ENCODE measurements around the gene FAM83G.

FAM83G gene

GRCh38 chr17:19006698-19007097, 2.1 kb upstream of the FAM83G start:
- TF ChIP-seq CTCF (IDR thresholded peaks at IDR 0.05; ENCODE audit: low read depth, low read length, missing control alignments): no peak
- in situ Hi-C loops (cut with HindIII; ENCODE audit: low sequenced_read_pairs): no loop called here
- no peak for DNase-seq (ENCODE audit: low read depth)
- no peak overlapping the region for H3K4me3 ChIP-seq (ENCODE audit: low read depth, low read length)

- in situ Hi-C loops (cut with HindIII; ENCODE audit: low sequenced_read_pairs): no loop called here
- TF ChIP-seq CTCF (IDR thresholded peaks at IDR 0.05; ENCODE audit: low read depth, low read length, missing control alignments): no peak
- DNase-seq (ENCODE audit: low read depth): no peak
- H3K4me3 ChIP-seq (ENCODE audit: low read depth, low read length): no peak overlapping the region
Observed at GRCh38 chr17:19005789-19006430, 1.3 kb upstream of the FAM83G start.

- peak overlapping the region; percentile 59 for H3K4me3 ChIP-seq (ENCODE audit: low read depth, low read length)
- no peak for DNase-seq (ENCODE audit: low read depth)
- in situ Hi-C loops (cut with HindIII; ENCODE audit: low sequenced_read_pairs): no loop called here
- no peak for TF ChIP-seq CTCF (IDR thresholded peaks at IDR 0.05; ENCODE audit: low read depth, low read length, missing control alignments)
Observed at GRCh38 chr17:19005137-19005773, 691 bp upstream of the FAM83G start.

- H3K4me3 ChIP-seq (ENCODE audit: low read depth, low read length): peak overlapping the region; percentile 59
- in situ Hi-C loops (cut with HindIII; ENCODE audit: low sequenced_read_pairs): no loop called here
- DNase-seq (ENCODE audit: low read depth): no peak
- TF ChIP-seq CTCF (IDR thresholded peaks at IDR 0.05; ENCODE audit: low read depth, low read length, missing control alignments): no peak
Observed at GRCh38 chr17:19003543-19004420, 782 bp downstream of the FAM83G start.

GRCh38 chr17:19002805-19003542, 1.6 kb downstream of the FAM83G start:
- H3K4me3 ChIP-seq (ENCODE audit: low read depth, low read length): peak overlapping the region; percentile 59
- in situ Hi-C loops (cut with HindIII; ENCODE audit: low sequenced_read_pairs): no loop called here
- no peak for TF ChIP-seq CTCF (IDR thresholded peaks at IDR 0.05; ENCODE audit: low read depth, low read length, missing control alignments)
- DNase-seq (ENCODE audit: low read depth): peak; percentile 16
